NCI-H2107 (cell line): ENCODE results near the gene MBD5.
"Not testable (repeated sequence)": the region's sequence is repeated elsewhere in the genome, so short reads cannot be mapped to it uniquely, and the experiment has no call there.

Experiments used
- DNase-seq: peaks from one replicate; lab custom pipeline; 2025; lab: John Stamatoyannopoulos, UW

Gene MBD5

DNA sequence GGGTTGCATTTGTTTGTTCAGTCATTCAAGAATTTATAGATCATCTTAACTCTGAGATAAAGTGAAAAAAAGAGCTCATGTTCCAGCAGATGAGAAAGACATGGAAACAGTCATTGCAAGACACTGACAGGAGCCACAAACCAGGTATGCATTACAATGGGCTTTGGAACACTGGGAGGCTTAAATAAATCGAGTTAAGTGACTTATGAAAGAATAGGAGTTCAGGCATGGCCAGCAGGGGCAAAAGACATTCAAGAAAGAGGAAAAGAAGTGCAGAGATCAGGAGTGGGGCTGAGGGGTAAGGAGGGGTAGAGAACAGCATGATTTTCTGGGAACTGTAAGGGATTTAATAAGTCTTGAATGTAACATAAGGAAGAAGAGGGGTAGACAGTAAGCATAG lies 502.4 kb downstream of the MBD5 start:
- DNase-seq = no peak

- DNase-seq = no peak
Measured at GRCh38 chr2:148524519-148524919, 503.6 kb downstream of the MBD5 start.

DNA sequence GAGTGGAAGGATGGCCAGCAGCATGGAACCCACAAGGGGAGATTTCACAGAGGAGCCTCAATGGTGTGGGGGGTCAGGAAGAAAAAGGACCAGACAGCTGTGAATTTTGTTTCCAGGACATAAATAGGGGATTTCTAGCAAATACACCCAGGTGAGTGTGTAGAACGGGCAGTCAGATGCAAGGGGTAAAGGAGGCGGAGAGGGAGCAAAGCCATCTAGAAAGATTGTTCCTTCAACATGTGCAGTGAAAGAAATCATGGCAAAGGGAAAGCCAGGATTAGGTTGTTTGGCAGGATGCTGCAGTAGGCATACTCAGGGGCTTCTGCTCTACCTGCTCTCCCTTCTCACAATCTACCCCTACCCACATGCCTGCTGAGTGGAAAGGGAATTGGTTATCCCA lies 504.2 kb downstream of the MBD5 start:
- no peak for DNase-seq

DNA sequence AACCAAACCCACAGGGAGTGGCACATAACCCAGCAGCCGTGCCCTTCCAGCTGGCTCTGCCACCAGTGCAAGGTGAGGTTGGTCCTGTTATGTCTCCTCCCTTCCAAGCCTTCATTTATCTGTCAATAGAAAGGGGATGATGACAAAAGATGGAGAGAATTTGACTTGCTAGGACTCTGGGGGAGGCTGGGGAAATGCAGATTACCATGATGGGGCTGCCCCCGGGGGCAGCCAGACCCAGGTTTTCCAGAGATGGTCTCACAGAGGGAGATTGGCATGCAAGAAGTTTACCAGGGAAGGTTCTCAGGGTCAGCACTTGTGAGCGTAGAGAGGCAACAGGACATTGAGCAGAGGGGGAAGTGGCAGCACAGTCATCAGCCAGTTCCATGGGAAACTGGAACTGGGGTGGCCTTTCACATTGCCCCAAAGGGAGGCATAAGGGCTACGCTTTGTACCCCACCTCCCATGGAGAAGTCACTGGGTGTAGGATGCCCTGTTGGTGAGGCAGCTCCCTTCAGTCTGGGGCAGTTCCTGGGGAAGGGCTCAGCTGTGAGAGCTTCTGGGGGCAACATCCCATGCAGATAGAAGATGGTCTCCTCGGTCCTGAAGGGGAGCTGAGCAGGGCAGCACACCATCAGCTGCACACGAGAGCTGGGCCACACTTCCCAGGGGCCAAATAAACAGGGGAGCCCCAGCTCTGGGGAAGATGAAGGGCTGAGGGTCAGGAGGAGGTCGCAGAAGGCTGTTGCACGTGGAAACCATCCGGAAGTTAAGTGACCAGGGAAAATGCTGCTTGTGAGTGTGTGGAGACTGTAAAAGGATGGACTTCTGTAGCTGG lies 505.8 kb downstream of the MBD5 start:
- DNase-seq = no peak

GRCh38 chr2:148527488-148528340 lies 506.8 kb downstream of the MBD5 start:
- no peak for DNase-seq

- no peak for DNase-seq
Measured at GRCh38 chr2:148528356-148529064, 507.6 kb downstream of the MBD5 start.

DNA sequence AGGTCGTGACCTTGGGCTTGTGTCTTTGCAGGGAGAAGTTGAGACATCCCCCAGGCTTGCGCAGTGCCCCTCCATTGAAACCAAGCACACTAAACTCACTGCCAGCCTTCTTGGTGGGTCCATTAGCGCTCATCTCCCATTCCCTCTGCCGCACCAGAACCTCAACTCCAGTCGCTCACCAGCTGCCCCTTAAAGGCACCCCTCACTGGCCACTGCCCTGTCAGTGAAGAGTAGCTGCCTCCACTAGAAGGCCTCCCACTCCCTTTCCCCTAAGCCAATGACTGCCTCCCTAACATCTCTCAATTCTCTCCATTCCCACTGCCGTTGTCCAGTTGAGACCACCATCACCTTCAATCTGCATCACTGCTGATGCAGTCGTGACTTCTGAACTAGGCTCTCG lies 508.9 kb downstream of the MBD5 start:
- no peak for DNase-seq

- no peak for DNase-seq
Measured at GRCh38 chr2:148530350-148530749, 509.5 kb downstream of the MBD5 start.

DNA sequence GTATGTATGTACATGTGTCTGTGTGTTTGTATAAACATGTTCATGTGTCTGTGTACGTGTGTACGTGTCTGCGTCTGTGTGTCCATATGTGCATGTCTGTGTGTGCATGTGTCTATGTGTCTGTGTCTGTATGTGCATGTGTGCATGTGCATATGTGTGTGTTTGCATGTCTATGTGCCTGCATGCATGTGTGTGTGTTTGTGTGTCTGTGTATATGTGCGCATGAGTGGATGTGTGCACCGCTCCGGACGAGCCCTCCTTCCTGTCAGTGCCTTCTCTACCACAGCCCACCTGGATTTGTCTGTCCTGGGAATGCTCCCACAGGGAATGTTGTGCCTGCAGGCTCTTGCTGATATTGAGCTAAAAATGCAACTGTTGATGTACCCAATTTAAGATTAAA lies 510.3 kb downstream of the MBD5 start:
- no peak for DNase-seq

GRCh38 chr2:148531669-148532428 lies 511.0 kb downstream of the MBD5 start:
- no peak for DNase-seq

GRCh38 chr2:148533004-148533403 lies 512.1 kb downstream of the MBD5 start:
- DNase-seq = no peak

DNA sequence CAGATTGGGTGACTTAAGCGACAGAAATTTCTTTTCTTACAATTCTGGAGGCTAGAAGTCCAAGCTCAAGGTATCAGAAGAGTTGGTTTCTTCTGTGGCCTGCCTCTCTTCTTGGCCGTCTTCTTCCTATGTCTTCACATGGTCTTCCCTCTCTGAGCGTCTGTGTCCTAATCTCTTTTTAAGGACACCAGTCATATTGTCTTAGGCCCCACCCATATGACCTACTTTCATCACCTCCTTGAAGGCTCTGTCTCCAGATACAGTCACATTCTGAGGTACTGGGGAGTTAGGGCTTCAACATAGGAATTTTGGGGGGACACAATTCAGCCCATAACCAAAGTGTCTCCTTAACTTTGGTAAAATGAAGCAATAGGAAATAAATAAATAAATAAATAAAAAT lies 512.8 kb downstream of the MBD5 start:
- DNase-seq = no peak

- no peak for DNase-seq
Measured at GRCh38 chr2:148534416-148535204, 513.7 kb downstream of the MBD5 start.

GRCh38 chr2:148538375-148538774 lies 517.5 kb downstream of the MBD5 start:
- DNase-seq = no peak

GRCh38 chr2:148540022-148540421 lies 519.1 kb downstream of the MBD5 start:
- no peak for DNase-seq

DNA sequence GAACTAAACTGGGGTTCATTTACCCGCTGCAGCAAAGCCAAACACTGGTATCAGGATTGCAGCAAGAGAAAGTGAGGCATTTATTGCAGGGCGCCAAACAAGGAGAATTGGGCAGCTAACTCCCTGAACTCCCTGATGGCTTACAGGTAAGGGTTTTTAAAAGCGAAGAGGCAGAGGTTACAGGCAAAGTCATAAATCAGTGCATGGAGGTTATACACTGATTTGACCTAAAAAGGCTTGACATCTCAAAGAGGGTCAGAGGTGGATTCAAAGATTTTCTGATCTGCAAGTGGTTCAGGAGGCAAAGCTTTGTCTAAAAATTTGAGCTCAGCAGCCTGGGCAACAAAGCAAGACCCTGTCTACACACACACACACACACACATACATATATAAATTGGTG lies 520.9 kb downstream of the MBD5 start:
- DNase-seq = no peak

DNA sequence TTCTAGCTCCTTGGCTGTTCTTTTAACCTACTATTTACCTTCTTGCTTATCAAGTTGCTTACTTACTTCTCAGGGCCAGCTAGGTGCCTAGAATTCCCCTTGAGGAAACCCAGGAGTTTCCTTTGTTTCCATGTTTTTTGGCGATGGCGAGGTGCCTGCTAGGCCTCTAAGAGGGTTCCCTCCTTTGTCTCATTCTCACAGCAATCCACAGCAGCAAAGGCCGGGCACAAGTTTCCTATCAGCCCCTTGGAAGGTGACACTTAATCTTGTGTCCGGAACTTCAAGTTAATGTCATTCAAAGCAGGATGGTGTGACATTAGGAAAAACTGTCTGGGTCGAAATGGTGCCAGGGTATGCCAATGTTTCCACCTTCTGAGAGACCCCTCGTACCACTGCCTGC lies 521.7 kb downstream of the MBD5 start:
- no peak for DNase-seq

GRCh38 chr2:148543088-148543540 lies 522.2 kb downstream of the MBD5 start:
- DNase-seq = not testable (repeated sequence)

GRCh38 chr2:148545390-148546256 lies 524.7 kb downstream of the MBD5 start:
- no peak for DNase-seq

DNA sequence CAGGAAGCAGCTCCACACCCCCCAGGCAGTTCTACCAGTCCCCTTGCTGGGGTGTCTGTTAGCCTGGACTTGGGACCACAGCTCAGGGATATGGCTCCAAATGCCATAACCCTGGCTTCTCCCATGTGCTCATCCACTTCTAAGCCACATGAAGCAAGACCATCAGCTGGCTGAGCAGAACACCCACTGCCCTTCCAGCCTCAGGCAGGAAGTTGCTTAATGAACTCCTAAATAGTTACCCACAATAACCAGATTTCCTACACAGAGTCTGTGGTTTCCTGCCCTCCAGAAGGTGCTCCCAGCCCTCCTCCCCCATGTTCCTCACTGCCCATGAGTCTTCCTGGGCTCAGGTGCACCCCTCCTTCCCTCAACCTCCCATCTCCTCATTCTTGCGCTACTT lies 525.4 kb downstream of the MBD5 start:
- DNase-seq = no peak
